GM06990 (cell line): ENCODE data around the gene NFIA.

Experiments
- DNase-seq: peaks from one replicate; pipeline ENCODE4 v3.0.0-alpha.2; 2011; ENCODE audit not compliant: insufficient read length; ENCODE audit errors: extremely low read depth
- H3K27me3 ChIP-seq: replicated peaks from 2 replicates; pipeline ENCODE4 v1.6.0; 2011; ENCODE audit warnings: low read length; ENCODE audit not compliant: control insufficient read depth, insufficient read depth
- H3K36me3 ChIP-seq: 2 replicates; pipeline ENCODE4 v1.5.1; 2011; ENCODE audit warnings: low read length; ENCODE audit not compliant: control insufficient read depth, insufficient read depth
- H3K4me3 ChIP-seq: replicated peaks from 2 replicates; pipeline ENCODE4 v1.5.1; 2011; ENCODE audit warnings: low read depth, mild to moderate bottlenecking, control low read depth, low read length
- TF ChIP-seq, protein P1 (sequence below): IDR thresholded peaks from 2 replicates; pipeline ENCODE4 v1.5.1; 2011; ENCODE audit warnings: low read length, control low read depth, mild to moderate bottlenecking, inconsistent platforms; ENCODE audit not compliant: insufficient read depth, poor library complexity, severe bottlenecking

NFIA gene

DNA sequence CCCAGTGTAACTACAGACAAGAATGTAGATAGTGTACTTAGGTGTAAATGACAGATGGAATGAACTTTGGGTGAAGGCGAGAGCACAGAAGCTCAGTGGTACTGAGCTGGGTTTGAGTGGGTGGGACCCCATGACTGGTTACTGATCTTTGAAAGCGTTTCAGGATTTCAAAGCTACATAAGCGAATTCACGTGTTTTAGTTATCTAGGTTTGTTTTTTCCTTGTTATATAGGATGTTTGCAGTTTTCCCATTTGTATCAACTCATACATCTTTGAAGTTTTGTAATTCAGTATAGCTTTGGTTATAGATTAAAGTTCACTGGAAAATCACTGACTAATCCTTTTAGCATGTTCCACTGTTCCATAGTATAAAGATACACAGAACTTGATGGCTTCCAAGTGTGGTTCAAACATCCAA lies 182.5 kb downstream of the NFIA start:
- Histone ChIP-seq H3K4me3 (no peak overlapping the region), H3K36me3 (no peaks in the 10 kb centered on the region), H3K27me3 (no peaks in the 10 kb centered on the region; the same call in 1 of the 2 replicates)
- TF ChIP-seq, protein P1, sequence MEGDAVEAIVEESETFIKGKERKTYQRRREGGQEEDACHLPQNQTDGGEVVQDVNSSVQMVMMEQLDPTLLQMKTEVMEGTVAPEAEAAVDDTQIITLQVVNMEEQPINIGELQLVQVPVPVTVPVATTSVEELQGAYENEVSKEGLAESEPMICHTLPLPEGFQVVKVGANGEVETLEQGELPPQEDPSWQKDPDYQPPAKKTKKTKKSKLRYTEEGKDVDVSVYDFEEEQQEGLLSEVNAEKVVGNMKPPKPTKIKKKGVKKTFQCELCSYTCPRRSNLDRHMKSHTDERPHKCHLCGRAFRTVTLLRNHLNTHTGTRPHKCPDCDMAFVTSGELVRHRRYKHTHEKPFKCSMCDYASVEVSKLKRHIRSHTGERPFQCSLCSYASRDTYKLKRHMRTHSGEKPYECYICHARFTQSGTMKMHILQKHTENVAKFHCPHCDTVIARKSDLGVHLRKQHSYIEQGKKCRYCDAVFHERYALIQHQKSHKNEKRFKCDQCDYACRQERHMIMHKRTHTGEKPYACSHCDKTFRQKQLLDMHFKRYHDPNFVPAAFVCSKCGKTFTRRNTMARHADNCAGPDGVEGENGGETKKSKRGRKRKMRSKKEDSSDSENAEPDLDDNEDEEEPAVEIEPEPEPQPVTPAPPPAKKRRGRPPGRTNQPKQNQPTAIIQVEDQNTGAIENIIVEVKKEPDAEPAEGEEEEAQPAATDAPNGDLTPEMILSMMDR, result no peak
- no peak for DNase-seq

DNA sequence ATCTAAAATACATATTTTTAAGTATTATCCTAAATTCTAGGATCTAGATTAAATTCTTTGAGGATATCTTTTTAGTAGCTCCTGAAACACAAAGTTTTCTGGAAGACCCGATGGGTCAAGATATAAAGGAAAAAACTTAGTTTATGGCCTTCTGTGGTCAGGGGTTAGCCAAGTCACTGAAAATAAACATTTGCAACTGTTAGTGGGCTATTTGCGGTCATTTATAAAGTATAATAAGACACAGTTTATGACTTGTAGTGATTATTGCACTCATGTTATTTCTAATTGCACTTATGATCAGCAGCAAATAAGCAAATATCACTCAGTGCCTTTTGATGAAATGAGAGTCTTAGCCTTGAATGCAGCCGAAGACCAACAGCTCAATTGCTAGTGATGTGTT lies 183.3 kb downstream of the NFIA start:
- Histone ChIP-seq H3K36me3 (no peaks in the 10 kb centered on the region), H3K27me3 (no peaks in the 10 kb centered on the region), H3K4me3 (no peak overlapping the region)
- DNase-seq, result no peak
- TF ChIP-seq, protein P1, result no peak

DNA sequence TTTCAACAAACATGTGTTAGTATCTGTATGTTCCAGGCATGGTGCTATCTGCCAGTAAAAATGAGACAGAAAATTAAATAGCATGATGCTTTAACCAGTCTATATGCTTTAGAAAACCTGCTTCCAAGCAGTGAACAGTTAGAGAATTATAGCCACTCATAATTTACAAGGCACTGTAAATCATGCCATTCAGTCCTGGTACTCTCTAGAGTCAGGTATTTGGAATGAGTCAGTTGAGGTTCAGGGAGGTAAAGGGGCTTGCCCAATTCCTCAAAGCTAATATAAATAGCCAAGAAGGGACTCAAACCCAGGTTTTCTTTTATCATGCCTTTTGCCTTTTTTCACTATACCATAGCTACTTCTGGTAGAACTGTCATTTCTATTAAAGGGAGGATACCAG lies 184.4 kb downstream of the NFIA start:
- no peak for DNase-seq
- Histone ChIP-seq H3K4me3 (no peak overlapping the region), H3K27me3 (no peaks in the 10 kb centered on the region), H3K36me3 (no peaks in the 10 kb centered on the region)
- TF ChIP-seq, protein P1, result no peak

DNA sequence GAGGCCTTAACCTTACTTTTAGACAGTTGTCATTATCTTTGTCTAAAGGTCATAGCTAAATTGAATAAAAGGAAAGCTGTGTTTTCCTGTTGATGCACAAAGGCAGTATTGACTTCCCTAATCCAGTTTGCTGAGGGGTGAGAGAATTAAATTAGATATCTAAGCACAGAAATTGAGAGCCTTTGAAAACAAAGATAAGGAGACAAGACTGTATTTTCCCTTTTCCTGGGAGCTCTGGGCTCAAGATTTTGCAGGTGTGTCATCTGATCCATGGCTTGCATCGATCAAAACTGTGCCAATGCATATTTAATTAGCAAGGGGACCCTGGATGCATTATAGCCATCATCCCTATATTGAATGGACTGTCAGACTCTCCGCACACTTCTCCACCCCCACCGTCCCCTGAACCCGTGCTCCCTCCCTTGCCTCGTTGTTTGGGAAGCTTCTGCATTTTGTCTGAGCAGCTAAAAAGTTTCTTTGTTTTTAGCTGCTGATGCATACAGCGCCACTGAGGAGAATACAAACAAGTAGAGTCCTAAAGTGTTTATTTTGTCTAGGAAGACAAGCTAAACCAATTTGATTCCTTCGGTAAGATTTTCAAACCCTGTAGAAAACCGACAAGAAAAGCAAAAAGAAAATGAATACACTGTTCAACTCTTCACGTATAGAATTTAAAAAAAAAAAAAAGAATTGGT lies 186.3 kb downstream of the NFIA start:
- Histone ChIP-seq H3K27me3 (no peaks in the 10 kb centered on the region), H3K36me3 (no peaks in the 10 kb centered on the region), H3K4me3 (no peak overlapping the region)
- TF ChIP-seq, protein P1, result no peak
- DNase-seq, result no peak

DNA sequence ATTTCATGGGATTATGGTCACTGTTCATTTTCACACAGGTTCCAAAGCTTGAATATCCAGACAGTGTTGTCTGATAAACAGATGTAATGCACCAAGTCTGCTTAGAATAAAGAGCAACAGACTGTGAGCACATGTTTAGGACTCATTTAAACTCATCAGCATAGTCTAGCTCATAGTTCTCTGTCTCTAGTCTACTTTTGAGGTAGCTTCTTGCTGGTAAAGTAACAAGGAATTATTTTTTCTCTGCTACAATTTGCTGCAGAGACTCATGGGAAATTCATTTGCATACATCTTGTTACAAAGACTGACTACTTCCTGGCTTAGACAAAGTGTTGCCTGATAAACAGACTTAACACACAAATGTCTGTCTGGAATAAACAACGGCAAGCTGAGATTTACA lies 187.2 kb downstream of the NFIA start:
- H3K27me3 ChIP-seq, result no peaks in the 10 kb centered on the region
- H3K4me3 ChIP-seq, result no peak overlapping the region
- no peak for DNase-seq

More for the DNA sequence above, 187.2 kb downstream of the NFIA start:
- TF ChIP-seq, protein P1, result no peak
- H3K36me3 ChIP-seq, result no peaks in the 10 kb centered on the region
